Peyer's patch (tissue), 4 donors: ENCODE results near the gene NETO2.

Experiments used
- CTCF ChIP-seq, 6 experiments: fragments of 450-650 bp in 4 of 6; fragments of 200-600 bp in 2 of 6; sonication (generic) in 1 of 6; IDR thresholded peaks; one replicate each; pipeline ENCODE4 v1.5.1; 2017 to 2019; ENCODE audit warnings: antibody characterized with exemption in 6 of 6, mild to moderate bottlenecking in 3 of 6, moderate library complexity in 1 of 6
- POLR2A ChIP-seq, 2 donors: fragments of 450-650 bp; IDR thresholded peaks; one replicate each; pipeline ENCODE4 v1.5.1; 2017; ENCODE audit warnings: antibody characterized with exemption in 2 of 2, mild to moderate bottlenecking in 2 of 2, moderate library complexity in 2 of 2

- no peak for TF ChIP-seq POLR2A (IDR thresholded peaks at IDR 0.05)
- no peak for TF ChIP-seq CTCF (IDR thresholded peaks at IDR 0.05)
These were observed 74.4 kb downstream of the NETO2 start for GRCh38 chr16:47069313-47069712.
